GM12864 (cell line): ENCODE results near the gene ESPNL.
"Not testable (repeated sequence)": the region's sequence is repeated elsewhere in the genome, so short reads cannot be mapped to it uniquely, and the experiment has no call there.

Source experiments
- DNase-seq: peaks from one replicate; pipeline ENCODE4 v3.0.0-alpha.2; 2011; ENCODE audit warnings: low read depth
- H3K4me3 ChIP-seq: 2 replicates; pipeline ENCODE4 v1.5.1; 2011; ENCODE audit warnings: mild to moderate bottlenecking, low read depth, low read length, control low read depth
- TF ChIP-seq, protein P1 (sequence below): IDR thresholded peaks from 2 replicates; pipeline ENCODE4 v1.5.1; 2011; ENCODE audit warnings: low read depth, mild to moderate bottlenecking, moderate library complexity, low read length, control low read depth, inconsistent platforms; ENCODE audit errors: missing control alignments

ESPNL gene

DNA sequence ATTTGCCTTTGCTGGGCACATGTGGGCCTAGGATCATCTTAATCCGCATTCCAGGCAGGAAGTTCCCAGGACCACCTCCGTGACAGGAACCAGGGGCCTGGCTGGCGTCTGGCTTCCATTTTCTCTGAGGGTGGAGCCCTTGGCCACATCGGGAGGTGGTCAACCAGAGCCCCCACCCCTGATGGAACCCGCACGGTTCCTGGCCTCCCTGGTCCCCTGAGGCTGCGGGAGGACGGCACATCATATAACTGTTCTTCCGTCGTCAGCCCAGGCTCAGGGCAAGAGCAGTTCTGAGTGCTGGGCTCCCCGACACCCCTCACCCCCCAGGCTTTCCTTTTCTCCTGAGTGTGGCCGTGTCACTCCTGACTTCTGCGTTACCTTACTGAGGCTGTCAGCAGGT is 13.5 kb downstream of the ESPNL start:
- no peak for DNase-seq
- TF ChIP-seq, protein P1, sequence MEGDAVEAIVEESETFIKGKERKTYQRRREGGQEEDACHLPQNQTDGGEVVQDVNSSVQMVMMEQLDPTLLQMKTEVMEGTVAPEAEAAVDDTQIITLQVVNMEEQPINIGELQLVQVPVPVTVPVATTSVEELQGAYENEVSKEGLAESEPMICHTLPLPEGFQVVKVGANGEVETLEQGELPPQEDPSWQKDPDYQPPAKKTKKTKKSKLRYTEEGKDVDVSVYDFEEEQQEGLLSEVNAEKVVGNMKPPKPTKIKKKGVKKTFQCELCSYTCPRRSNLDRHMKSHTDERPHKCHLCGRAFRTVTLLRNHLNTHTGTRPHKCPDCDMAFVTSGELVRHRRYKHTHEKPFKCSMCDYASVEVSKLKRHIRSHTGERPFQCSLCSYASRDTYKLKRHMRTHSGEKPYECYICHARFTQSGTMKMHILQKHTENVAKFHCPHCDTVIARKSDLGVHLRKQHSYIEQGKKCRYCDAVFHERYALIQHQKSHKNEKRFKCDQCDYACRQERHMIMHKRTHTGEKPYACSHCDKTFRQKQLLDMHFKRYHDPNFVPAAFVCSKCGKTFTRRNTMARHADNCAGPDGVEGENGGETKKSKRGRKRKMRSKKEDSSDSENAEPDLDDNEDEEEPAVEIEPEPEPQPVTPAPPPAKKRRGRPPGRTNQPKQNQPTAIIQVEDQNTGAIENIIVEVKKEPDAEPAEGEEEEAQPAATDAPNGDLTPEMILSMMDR = no peak
- H3K4me3 ChIP-seq = no peak overlapping the region

DNA sequence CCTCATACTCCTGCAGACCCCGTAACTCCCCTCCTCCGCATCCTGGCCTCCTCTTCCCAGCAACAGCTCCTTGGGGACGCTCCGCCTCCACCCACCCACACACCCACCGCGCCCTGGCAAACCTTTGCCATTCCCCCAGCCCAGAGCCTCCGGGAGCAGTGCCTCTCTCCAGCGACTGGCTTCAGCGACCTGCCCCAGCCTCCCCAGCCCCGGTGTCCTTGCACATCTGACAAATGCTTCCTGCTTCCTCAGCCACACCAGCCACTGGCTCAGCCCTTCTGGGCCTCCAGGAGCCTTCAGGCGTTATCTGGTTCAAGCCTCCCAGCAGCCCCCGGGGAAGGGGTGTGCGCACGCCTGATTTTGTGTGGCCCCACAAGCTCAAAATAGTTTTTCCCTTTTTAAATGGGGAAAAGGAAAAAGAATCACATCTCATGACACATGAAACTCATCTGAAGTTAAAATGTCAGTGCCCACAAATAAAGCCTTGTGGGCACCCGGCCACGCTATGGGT is 14.2 kb downstream of the ESPNL start:
- no peak for DNase-seq
- TF ChIP-seq, protein P1 = no peak
- no peak overlapping the region for H3K4me3 ChIP-seq

DNA sequence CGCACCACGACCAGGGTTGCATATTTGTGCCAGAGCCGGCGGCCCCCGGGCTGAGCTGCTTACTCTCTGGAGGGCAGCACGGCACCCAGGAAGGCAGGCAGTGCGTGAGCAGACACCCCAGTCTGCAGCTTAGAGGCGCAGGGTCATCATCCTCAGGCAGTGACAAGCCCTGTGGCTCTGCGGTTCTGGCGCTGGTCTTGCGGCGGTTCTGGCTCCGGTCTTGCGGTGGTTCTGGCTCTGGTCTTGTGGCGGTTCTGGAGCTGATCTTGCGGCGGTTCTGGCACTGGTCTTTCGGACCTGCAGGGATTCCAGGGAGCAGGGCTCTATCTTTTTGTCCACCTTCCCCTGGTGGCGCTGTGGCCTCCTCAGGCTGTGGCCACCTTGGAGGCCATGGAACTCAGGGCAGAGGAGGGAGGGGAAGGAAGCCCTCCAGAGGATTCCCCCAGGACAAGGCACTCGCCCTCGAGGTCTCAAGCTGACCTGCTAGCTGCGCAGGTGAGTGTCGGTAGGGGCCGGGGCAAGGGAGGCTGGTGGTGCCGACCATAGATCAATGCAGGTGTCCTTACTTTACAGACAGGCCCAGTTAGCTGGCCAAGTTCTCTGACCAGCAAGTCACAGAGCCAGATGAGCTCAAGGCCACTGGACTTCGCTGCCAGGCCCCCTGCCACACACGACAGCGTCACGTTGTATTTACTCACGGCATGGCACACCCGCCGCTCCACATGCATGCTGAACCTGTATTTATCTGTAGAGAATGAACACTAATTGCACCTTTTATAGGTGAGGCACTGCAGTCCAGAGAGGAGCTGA is 14.9 kb downstream of the ESPNL start:
- no peak for DNase-seq
- H3K4me3 ChIP-seq = no peak overlapping the region
- TF ChIP-seq, protein P1 = no peak

DNA sequence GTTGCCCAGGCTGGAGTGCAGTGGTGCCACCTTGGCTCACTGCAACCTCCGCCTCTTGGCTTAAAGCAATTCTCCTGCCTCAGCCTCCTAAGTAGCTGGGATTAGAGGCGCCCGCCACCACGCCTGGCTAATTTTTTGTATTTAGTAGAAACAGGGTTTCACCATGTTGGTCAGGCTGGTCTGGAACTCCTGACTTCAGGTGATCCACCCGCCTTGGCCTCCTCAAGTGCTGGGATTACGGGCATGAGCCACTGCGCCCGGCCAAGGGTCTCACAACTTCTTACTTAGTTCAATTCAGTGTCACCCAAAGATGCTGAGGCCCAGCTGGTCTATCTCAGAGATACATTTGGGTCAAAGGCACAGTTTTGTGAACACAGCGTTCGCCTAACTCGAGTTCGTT is 15.6 kb downstream of the ESPNL start:
- not testable (repeated sequence) for DNase-seq, H3K4me3 ChIP-seq

DNA sequence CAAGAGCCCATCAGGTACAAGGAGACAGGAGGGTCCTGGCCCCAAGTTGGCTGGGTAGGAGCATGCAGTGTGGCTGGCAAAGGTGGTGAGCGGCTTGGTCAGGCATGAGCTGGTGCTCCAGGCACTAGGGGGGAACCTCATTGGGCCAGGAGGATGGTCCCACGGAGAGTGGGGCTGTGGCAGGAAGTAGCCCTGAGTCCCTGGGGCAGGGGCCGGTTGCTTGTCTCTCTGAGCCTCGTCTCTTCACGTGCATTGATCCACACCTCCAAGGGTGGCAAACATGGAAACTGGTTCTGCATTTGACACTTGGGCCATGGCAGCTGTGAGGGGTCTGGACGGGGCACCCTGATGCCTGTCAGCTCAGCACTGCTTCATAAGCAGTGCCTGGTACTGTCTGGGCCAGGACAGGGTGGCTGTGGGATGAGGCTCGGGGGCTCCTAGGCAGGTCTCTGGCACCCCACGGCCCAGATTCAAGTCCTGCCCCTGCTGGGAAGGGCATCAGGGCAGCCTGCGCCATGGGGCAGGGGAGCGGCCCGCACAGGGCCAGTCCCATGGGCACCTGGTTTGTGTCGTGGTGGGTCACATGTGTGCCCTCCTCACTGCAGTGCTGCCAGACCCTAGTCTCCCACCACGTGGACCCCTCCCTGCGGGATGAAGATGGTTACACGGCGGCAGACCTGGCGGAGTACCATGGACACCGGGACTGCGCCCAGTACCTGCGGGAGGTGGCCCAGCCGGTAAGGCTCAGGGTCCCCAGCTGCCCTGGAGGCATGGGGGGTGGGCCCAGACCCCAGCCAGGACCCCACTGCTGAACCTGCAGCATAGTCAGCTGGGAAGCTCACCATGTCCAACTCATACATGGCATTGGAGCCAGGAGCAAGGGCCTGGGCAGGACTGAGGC is 16.4 kb downstream of the ESPNL start:
- DNase-seq = no peak
- no peak overlapping the region for H3K4me3 ChIP-seq
- TF ChIP-seq, protein P1 = no peak

DNA sequence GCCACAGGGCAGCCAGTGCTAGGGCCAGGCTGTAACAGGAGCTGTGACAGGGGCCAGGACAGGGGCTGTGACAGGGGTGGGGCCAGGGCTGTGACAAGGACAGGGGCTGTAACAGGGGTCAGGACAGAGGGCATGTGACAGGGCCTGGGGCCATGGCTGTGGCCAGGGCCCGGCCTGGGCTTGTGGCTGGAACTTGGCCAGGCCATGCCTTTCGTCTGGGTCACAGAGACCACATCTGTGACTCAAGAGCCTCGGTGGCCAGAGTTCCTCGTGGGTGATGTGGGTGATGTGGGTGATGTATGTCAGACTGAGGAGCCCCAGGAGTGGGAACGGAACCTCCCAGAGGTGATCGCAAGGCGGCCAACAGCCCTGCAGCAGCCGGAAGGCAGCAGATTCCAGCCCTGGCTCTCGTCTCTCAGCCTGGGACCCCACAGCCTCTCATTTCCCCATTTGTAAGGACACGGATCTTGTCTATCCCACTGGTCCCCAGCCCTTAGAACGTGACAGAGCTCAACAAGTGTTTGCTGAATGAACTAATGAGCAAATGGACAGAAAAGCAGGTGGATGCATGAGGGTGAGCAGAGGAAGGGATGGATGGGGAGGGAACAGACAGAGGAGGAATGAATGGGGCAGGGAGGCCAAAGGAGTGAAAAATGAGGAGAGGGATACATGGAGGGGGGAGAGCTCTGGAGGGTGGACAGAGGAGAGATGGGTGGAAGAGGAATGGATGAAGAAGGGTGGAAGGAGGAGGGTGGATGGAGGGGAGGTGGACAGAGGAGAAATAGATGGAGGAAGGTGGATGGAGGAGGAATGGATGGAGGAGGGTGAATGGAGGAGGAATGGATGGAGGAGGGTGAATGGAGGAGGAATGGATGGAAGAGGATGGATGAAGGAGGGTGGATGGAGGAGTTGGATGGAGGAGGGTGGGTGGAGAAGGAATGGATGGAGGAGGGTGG is 17.3 kb downstream of the ESPNL start:
- DNase-seq = no peak
- no peak overlapping the region for H3K4me3 ChIP-seq
- TF ChIP-seq, protein P1 = no peak
